HG03108 (cell line): ENCODE measurements around the gene EPHB1.

Experiments
- ATAC-seq: cut with Tn5 transposase; IDR thresholded peaks from one replicate; pipeline ENCODE4 v1.9.1; 2021; ENCODE audit warnings: moderate library complexity; ENCODE audit not compliant: unreplicated experiment

The EPHB1 gene

DNA sequence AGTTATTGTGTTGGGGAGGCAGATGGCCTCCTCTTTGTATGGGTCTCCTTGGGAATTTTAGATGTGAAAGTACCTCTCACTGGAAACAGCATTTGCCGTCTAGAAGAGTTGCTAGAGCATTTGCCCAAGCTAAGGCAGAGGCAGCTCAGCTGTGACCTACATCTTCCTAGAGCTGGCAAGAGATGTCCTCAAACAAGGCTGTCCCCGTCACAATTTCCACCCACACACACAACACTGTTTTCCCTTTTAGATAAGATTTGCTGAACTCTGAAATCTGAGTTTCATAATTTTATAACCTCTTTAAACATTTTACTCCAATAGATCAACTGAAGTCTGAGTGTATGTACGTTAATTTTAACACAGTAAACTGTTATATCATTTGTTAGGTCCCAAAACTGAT, 352.6 kb downstream of the EPHB1 start:
- no peak for ATAC-seq

GRCh38 chr3:135148398-135149020, 353.4 kb downstream of the EPHB1 start:
- ATAC-seq = no peak

- no peak for ATAC-seq
Measured at GRCh38 chr3:135149707-135150681, 354.9 kb downstream of the EPHB1 start.

DNA sequence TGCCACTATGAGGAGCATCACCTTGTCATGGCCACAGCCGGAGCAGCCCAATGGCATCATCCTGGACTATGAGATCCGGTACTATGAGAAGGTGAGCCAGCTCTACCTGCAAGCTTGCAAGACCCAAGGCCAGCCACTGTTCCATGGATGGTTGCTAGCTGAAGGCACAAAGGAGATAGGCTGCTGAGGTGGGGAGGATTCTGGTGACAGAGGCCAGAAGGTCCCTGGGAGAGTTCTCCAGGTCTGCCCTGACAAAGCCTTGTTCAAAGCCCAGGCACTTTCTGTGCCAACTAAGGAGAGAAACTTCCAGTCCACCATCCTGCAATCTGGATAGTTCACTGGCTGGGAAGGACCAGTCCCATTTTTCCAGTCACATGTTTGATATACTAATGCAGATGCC, 359.1 kb downstream of the EPHB1 start:
- no peak for ATAC-seq

- no peak for ATAC-seq
Measured at GRCh38 chr3:135155228-135155627, 360.2 kb downstream of the EPHB1 start.

DNA sequence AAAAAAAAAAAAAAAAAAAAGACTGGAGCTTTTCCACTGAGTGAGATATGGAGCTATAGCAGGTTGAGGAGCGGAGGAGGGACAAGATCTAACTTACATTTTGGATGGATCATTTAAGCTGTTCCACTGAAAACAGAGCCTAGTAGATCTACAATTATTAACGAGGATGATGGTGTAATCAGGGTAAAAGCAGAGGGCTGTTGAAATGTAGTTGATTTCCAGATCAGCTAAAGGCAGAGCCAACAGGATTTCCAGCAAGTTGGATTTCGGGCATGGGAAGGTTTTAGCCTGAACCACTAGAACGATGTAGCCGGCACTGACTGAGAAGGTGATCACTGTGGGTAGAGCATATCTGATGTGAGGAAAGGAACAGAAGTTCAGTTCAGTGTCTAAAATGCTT, 360.7 kb downstream of the EPHB1 start:
- no peak for ATAC-seq

- ATAC-seq = no peak
Measured at GRCh38 chr3:135157045-135157740, 362.1 kb downstream of the EPHB1 start.

- no peak for ATAC-seq
Measured at GRCh38 chr3:135158520-135158919, 363.5 kb downstream of the EPHB1 start.

DNA sequence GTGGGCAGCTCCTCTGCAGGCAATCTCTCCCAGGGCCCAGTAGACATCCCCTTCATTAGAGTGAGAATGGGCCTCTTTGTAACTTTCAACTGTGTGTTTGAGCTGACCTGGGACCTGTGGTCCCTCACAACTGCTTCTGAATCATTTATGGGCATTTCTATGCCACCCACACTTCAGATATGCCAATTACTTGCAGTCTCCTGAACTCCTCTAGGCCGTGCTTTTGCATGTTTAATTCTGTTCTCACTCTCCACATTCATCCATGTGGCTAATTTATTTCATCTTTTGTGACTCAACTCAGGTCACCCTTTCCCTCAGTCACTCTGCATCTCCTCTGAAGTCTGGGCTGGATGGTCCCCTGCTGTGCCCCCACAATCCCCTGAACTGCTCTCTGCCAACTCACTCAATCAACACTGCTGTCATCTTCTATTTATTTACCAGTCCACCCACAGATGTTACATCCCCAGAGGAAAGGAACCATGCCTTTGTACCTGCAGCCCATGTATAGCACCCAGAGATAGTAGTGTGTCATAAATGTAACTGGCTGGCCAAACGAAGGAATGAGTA, 364.7 kb downstream of the EPHB1 start:
- ATAC-seq = no peak

DNA sequence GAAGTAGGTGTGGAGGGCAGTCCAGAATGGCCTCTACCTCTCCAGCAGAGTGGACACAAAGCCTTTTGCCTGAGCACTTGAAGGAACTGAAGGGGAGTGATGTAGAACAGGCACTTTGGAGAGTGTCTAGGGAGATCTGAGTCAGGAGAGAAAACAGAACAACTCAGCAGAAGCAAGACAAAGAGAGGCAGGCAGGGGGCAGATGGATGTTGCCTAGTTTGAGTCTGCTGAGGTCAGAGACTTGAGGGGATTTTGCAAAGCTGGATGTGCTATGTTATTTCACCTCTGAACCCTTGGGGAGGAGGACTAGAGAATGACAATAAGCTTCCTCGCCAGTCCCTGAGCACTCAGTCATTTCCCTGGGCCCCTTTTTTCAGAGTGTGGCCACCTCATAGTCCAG, 366.4 kb downstream of the EPHB1 start:
- no peak for ATAC-seq

- ATAC-seq = no peak
Measured at GRCh38 chr3:135163701-135164100, 368.6 kb downstream of the EPHB1 start.

- ATAC-seq = no peak
Measured at GRCh38 chr3:135165260-135165659, 370.2 kb downstream of the EPHB1 start.

DNA sequence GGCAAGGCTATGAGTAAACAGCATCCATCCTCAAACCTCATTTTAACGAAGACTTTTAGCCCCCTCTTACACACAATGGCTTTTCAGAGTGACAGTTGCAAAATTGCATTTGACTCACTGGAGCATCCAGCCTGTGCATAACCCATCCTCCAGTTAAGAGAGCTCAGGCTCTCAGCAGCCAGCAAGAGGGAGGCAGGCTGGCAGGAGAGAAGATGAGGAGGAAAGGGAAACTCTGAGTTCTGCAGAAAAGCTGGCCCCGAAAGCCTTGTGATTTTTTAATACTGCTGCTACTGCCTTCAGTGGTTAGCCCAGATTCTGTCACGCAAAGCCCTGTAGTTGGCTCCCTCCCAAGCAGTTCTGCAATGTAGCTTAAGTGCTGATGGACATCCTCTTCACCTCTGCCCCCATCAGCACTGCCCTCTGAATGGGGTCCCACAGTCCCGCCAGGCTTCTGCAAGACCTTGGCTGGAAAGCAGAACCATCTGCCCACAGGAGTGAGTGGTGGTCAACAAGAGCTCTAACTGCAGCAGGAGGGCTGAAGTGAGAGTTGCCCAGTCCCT, 371.3 kb downstream of the EPHB1 start:
- ATAC-seq = no peak

DNA sequence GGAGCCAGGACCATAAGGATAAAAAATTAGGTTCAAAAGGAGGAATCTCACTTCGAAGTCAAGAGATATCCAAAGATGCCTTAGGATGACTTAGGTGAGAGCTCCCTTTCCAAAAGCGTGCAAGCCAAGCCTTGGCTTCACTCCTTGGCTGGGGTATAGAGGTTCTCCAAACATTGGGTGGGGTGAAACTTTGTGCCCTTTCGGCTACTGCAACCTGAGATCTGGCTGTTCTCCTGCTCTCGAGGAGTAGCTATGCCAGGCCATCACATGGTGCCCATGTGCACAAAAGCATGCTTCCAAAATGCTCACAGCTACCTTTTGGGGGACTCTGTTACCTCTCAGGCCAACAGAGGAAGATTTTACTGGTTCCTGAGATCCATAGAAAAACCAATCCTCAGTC, 373.8 kb downstream of the EPHB1 start:
- ATAC-seq = no peak

GRCh38 chr3:135169651-135170050, 374.6 kb downstream of the EPHB1 start:
- no peak for ATAC-seq

DNA sequence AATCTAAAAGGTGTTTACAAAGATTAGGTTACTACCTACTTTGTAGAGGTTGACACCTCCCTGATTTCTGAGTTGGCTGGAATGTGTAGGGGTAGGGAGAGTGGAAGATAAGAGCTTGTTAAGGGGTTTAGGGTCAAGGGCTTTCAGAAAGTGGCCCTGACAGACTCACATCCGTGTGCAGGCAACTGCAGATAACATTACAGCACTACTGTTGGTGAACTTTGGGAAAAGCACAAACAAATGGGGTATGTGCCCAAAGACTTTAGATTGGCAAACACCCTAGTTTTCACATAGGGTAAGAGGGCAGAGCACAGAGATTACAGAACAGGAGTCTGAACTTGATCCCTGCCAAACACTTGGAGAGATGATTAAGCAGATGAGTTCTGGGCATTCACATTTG, 375.7 kb downstream of the EPHB1 start:
- no peak for ATAC-seq

- ATAC-seq = no peak
Measured at GRCh38 chr3:135172191-135172869, 377.3 kb downstream of the EPHB1 start.

GRCh38 chr3:135175728-135176277, 380.7 kb downstream of the EPHB1 start:
- ATAC-seq = no peak

DNA sequence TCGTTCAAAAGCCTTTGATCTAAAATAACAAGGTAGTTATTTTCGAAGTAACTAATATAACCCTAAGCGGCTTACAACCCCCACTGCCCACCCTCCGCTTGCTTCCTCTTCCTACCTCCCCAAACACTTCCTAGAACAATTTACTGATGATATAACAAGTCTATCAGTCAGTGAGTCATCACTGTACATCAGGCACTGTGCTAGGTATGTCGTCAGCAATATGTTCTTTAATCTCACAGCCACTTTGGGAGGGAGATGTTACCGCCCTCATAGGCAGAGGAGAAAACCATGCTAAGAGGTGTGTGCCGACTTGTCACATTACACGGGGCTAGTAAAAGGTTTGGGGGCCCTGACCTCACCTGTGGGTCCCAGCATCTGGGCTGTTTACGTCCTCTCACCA, 381.8 kb downstream of the EPHB1 start:
- no peak for ATAC-seq

- no peak for ATAC-seq
Measured at GRCh38 chr3:135178566-135178965, 383.5 kb downstream of the EPHB1 start.
